Neural cell (in vitro differentiated cells): ENCODE results near the gene SAP30BP.

Source experiments
- EP300 ChIP-seq: fragments of 450-650 bp; conservative IDR thresholded peaks from 2 replicates; pipeline ENCODE4 v1.6.1; 2014; ENCODE audit warnings: antibody characterized with exemption, mild to moderate bottlenecking, moderate library complexity; ENCODE audit not compliant: poor library complexity, severe bottlenecking
- TF ChIP-seq, protein P1 (sequence below): fragments of 450-650 bp; IDR thresholded peaks from 2 replicates; pipeline ENCODE4 v1.5.1; 2014; ENCODE audit warnings: antibody characterized with exemption, mild to moderate bottlenecking, moderate library complexity; ENCODE audit not compliant: poor library complexity, severe bottlenecking

DNA sequence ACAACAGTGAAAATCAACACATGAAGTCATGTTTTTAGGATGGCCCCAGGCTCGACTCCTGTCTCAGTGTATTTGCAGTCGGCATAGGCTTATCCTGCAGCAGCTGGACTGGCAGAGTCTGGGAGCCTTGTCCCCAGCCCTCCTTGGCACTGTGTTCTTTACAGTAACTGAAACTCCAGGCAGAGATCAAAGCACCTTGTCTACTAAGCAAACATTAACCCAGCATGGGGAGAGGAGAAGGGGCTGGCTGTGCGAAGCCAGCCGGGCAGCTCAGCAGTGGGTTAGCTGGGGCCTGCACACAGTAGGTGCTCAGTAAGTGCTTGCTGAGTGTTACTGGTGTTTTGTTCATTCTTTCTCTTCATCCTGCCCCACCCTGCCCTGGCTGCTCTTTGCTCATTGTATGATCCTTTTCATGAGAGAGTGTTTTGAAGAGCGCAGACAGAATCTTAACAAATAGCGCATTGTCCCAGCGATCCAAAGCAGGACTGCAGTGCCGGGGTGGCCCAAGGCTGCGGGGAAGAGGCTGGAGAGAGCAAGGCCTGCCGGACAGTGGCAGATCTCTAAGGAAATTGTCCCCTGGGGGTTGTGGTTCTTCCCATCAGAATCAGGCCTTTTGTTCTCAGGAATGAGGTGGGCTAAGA lies 30.6 kb downstream of the SAP30BP start:
- TF ChIP-seq, protein P1, sequence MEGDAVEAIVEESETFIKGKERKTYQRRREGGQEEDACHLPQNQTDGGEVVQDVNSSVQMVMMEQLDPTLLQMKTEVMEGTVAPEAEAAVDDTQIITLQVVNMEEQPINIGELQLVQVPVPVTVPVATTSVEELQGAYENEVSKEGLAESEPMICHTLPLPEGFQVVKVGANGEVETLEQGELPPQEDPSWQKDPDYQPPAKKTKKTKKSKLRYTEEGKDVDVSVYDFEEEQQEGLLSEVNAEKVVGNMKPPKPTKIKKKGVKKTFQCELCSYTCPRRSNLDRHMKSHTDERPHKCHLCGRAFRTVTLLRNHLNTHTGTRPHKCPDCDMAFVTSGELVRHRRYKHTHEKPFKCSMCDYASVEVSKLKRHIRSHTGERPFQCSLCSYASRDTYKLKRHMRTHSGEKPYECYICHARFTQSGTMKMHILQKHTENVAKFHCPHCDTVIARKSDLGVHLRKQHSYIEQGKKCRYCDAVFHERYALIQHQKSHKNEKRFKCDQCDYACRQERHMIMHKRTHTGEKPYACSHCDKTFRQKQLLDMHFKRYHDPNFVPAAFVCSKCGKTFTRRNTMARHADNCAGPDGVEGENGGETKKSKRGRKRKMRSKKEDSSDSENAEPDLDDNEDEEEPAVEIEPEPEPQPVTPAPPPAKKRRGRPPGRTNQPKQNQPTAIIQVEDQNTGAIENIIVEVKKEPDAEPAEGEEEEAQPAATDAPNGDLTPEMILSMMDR, result no peak
- no peak for TF ChIP-seq EP300
